Measurements from ENCODE around the gene VAV2. TPM values are rescaled to one million over a fixed set of nuclear protein-coding genes. Genes with fewer than 3 reads are reported as not detected.

Gene VAV2
- total RNA-seq, 3 donors from 2014 or later: 5.3 to 9.5 (median 8.8) TPM

- no peak overlapping the region for H3K4me3 ChIP-seq
- no peak overlapping the region for H3K27ac ChIP-seq
- no peaks in the 10 kb centered on the region for H3K36me3 ChIP-seq
- H3K9me3 ChIP-seq: peaks cover 0 to 8% of the 10 kb centered on the region in 2 donors
- intact Hi-C loops (cut with DNase I; ENCODE audit: low total_unique reads): no loop called here
- no peaks in the 10 kb centered on the region for H3K27me3 ChIP-seq
- no peak for DNase-seq (ENCODE audit: low spot score in 2 of 2)
- peaks cover 0 to 1% of the 10 kb centered on the region in 2 donors for H3K4me1 ChIP-seq
- TF ChIP-seq POLR2AphosphoS5 (IDR thresholded peaks at IDR 0.05): no peak
Observed at GRCh38 chr9:133962341-133962740, 29.8 kb downstream of the VAV2 start.

- Histone ChIP-seq H3K27me3 (no peaks in the 10 kb centered on the region), H3K36me3 (no peaks in the 10 kb centered on the region), H3K4me1 (peaks cover 2 to 10% of the 10 kb centered on the region in 2 donors), H3K27ac (no peak overlapping the region), H3K4me3 (no peak overlapping the region), H3K9me3 (peaks cover 0 to 8% of the 10 kb centered on the region in 2 donors)
- intact Hi-C loops (cut with DNase I; ENCODE audit: low total_unique reads): no loop called here
- DNase-seq (ENCODE audit: low spot score in 2 of 2): no peak
- TF ChIP-seq CTCF (IDR thresholded peaks at IDR 0.05): no peak
- TF ChIP-seq POLR2A (IDR thresholded peaks at IDR 0.05): no peak
- no peak for TF ChIP-seq POLR2AphosphoS5 (IDR thresholded peaks at IDR 0.05)
Observed at GRCh38 chr9:133961226-133962165, 30.6 kb downstream of the VAV2 start.

DNA sequence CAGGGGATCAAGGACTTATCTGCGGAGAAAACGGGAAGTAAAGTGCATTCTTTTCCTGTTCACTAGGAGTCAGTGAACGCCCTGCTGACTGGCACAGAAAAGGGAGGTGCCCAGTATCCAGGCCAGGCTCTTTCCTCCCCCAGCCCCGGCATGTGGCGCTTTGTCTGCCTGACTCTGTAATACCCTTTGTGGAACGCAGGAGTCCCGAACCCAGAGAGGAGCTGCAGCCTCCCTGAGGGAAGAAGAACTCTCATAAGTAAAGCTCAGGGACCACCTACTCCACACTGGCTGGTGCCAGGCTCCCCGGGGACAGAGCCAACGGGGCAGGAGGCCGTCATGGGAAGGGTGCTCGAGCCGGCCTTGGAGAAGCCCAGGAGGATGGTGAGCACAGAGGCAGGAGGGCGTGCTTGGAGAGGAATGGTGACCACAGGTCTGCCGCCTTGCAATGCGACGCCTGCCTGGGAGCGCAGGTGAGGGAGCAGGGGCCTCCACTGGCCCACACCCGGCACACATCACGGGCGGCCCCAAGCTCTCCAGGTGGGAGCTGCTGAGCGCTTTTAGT is 31.5 kb downstream of the VAV2 start:
- intact Hi-C loops (cut with DNase I; ENCODE audit: low total_unique reads): no loop called here
- no peak for DNase-seq (ENCODE audit: low spot score in 2 of 2)
- Histone ChIP-seq H3K4me3 (no peak overlapping the region), H3K27ac (no peak overlapping the region), H3K27me3 (no peaks in the 10 kb centered on the region), H3K36me3 (no peaks in the 10 kb centered on the region), H3K4me1 (peaks cover 2 to 10% of the 10 kb centered on the region in 2 donors), H3K9me3 (peaks cover 0 to 8% of the 10 kb centered on the region in 2 donors)
- TF ChIP-seq CTCF (IDR thresholded peaks at IDR 0.05): no peak
- TF ChIP-seq POLR2AphosphoS5 (IDR thresholded peaks at IDR 0.05): no peak
- TF ChIP-seq POLR2A (IDR thresholded peaks at IDR 0.05): no peak

DNA sequence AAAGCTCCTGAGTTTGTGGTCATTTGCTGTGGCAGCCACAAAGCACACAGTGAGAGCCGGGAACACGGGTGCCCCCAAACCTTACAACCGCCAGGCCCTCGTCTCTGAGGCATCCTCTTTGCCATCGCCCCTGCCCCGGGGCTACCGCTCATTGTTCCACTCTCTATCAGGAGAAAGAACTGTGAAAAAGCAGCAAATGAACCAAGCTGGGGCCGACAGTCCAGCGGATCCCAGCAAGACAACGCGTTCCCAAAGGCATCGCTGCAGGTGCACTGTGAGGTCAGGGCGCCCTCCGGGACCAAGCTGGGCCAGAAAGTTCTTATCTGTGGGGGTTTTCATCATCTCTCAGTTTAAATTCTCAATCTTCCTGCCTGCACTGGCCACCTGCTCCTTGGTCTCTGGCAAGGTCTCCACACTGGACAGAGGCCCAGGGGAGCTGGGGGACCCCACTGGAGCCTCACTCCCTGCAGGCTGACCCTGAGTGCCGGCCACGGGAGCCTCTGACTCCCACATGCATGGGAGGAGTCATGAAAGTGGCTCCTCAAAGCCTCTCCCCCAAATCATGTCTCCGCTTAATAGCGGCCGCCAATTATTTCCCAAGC is 32.1 kb downstream of the VAV2 start:
- no peak for DNase-seq (ENCODE audit: low spot score in 2 of 2)
- Histone ChIP-seq H3K36me3 (no peaks in the 10 kb centered on the region), H3K9me3 (peaks cover 0 to 8% of the 10 kb centered on the region in 2 donors), H3K27ac (no peak overlapping the region), H3K27me3 (no peaks in the 10 kb centered on the region), H3K4me3 (no peak overlapping the region), H3K4me1 (peaks cover 2 to 10% of the 10 kb centered on the region in 2 donors)
- TF ChIP-seq POLR2A (IDR thresholded peaks at IDR 0.05): no peak
- no peak for TF ChIP-seq POLR2AphosphoS5 (IDR thresholded peaks at IDR 0.05)
- TF ChIP-seq CTCF (IDR thresholded peaks at IDR 0.05): no peak
- intact Hi-C loops (cut with DNase I; ENCODE audit: low total_unique reads): no loop called here

DNA sequence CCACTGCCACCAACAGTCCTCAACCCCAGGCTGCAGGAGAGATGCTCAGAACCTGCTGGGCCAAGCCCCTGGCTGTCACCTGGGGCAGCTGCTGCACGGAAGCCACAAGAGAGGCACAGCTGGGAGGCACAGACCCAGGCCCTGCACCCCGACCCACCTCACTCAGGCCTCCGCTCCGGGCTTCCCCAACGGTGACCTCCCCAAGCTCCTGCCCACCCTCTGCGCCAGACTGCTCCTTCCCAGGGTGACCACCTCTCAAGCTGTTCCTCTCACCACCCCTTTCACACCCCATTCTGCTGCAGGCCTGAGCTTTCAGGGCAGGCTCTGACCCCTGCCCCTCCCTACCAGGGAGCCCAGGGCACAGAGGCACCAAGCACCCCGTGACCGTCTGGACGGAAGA is 33.0 kb downstream of the VAV2 start:
- Histone ChIP-seq H3K27me3 (no peaks in the 10 kb centered on the region), H3K27ac (no peak overlapping the region), H3K9me3 (peaks cover 0 to 2% of the 10 kb centered on the region in 2 donors), H3K36me3 (no peaks in the 10 kb centered on the region), H3K4me3 (no peak overlapping the region), H3K4me1 (peaks cover 2 to 10% of the 10 kb centered on the region in 2 donors)
- DNase-seq (ENCODE audit: low spot score in 2 of 2): no peak
- no peak for TF ChIP-seq CTCF (IDR thresholded peaks at IDR 0.05)
- TF ChIP-seq POLR2A (IDR thresholded peaks at IDR 0.05): no peak
- TF ChIP-seq POLR2AphosphoS5 (IDR thresholded peaks at IDR 0.05): no peak
- intact Hi-C loops (cut with DNase I; ENCODE audit: low total_unique reads): no loop called here

Measured in breast epithelium (tissue), 4 donors.